ENCODE results near the gene NDUFAF2.
"Not testable (repeated sequence)": the region's sequence is repeated elsewhere in the genome, so short reads cannot be mapped to it uniquely, and the experiment has no call there.

NDUFAF2 gene

GRCh38 chr5:61082516-61083280 lies 137.7 kb downstream of the NDUFAF2 start:
- no peak overlapping the region for H3K4me3 ChIP-seq (ENCODE audit: low read depth, low read length)
- POLR2A ChIA-PET: no interaction called here
- TF ChIP-seq, protein P1, sequence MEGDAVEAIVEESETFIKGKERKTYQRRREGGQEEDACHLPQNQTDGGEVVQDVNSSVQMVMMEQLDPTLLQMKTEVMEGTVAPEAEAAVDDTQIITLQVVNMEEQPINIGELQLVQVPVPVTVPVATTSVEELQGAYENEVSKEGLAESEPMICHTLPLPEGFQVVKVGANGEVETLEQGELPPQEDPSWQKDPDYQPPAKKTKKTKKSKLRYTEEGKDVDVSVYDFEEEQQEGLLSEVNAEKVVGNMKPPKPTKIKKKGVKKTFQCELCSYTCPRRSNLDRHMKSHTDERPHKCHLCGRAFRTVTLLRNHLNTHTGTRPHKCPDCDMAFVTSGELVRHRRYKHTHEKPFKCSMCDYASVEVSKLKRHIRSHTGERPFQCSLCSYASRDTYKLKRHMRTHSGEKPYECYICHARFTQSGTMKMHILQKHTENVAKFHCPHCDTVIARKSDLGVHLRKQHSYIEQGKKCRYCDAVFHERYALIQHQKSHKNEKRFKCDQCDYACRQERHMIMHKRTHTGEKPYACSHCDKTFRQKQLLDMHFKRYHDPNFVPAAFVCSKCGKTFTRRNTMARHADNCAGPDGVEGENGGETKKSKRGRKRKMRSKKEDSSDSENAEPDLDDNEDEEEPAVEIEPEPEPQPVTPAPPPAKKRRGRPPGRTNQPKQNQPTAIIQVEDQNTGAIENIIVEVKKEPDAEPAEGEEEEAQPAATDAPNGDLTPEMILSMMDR (IDR thresholded peaks at IDR 0.05; ENCODE audit: insufficient read depth, low read length, missing control alignments): no peak
- CTCF ChIA-PET: no interaction called here
- no peak for DNase-seq (ENCODE audit: low read depth, low spot score)

DNA sequence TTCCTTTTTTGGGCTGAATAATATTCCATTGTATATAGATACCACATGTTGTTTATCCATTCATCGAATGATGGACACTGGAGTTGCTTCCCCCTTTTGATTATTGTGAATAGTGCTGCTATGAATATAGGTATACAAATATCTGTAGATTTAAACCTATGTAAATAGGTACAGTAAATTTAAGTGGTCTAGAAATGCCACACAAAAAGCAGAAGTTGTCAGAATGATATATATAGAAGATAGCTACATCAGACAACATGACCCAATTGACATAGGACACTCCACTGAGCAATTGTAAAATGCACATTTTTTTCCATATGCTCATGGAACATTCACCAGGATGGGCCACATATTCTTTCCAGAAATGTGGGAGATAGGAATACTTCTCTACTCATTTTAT lies 139.7 kb downstream of the NDUFAF2 start:
- DNase-seq (ENCODE audit: low read depth, low spot score): no peak
- H3K4me3 ChIP-seq (ENCODE audit: low read depth, low read length): no peak overlapping the region
- TF ChIP-seq, protein P1 (IDR thresholded peaks at IDR 0.05; ENCODE audit: insufficient read depth, low read length, missing control alignments): no peak
- ChIA-PET CTCF (no interaction called here), POLR2A (no interaction called here)

DNA sequence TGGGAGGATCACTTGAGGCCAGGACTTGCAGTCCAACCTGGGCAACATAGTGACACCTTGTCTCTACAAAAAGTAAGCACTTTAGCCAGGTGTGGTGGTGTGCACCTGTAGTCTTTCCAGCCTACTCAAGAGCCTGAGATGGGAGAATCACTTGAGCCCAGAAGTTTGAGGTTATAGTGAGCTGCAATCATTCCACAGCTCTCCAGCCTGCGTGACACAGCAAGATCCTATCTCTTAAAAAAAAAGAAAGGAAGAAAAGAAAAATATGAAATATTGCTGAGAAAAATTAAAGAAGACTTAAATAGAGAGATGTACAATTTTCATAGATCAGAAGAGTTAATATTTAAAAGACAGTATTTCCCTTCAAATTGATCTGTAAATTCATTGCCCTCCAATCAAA lies 140.9 kb downstream of the NDUFAF2 start:
- no peak for DNase-seq (ENCODE audit: low read depth, low spot score)
- POLR2A ChIA-PET: no interaction called here
- H3K4me3 ChIP-seq (ENCODE audit: low read depth, low read length): no peak overlapping the region
- TF ChIP-seq, protein P1 (IDR thresholded peaks at IDR 0.05; ENCODE audit: insufficient read depth, low read length, missing control alignments): no peak
- CTCF ChIA-PET: no interaction called here

DNA sequence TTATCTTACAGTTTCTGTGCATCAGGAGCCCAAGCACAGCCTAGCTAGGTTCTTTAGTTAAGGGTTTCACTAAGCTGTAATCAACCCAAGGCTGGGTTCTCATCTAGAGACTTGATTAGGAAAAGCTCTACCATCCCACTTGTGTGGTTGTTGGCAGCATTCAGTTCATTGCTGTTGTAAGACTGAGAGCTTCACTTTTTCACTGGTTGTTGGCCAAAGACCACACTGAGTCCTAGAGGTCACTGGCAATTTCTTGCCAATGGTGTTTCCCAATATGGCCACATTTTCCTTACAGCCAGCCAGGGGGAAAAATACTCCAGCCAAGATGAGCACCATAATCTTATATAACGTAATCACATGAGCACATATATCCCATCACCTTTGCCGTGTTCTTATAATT lies 142.9 kb downstream of the NDUFAF2 start:
- POLR2A ChIA-PET: no interaction called here
- TF ChIP-seq, protein P1 (IDR thresholded peaks at IDR 0.05; ENCODE audit: insufficient read depth, low read length, missing control alignments): no peak
- CTCF ChIA-PET: no interaction called here
- DNase-seq (ENCODE audit: low read depth, low spot score): no peak
- no peak overlapping the region for H3K4me3 ChIP-seq (ENCODE audit: low read depth, low read length)

GRCh38 chr5:61089351-61089750 lies 144.3 kb downstream of the NDUFAF2 start:
- H3K4me3 ChIP-seq (ENCODE audit: low read depth, low read length): no peak overlapping the region
- TF ChIP-seq, protein P1 (IDR thresholded peaks at IDR 0.05; ENCODE audit: insufficient read depth, low read length, missing control alignments): no peak
- CTCF ChIA-PET: interaction anchor here (0.8 kb wide), 2 partner anchors 28 to 33 kb away, joined by 3 to 4 read pairs; no protein-coding TSS in a partner anchor
- no peak for DNase-seq (ENCODE audit: low read depth, low spot score)
- POLR2A ChIA-PET: no interaction called here

- POLR2A ChIA-PET; DNase-seq (ENCODE audit: low read depth, low spot score); H3K4me3 ChIP-seq (ENCODE audit: low read depth, low read length): not testable (repeated sequence)
- CTCF ChIA-PET: interaction anchor here (1.5 kb wide), 1 partner anchor 41 kb away, joined by 3 read pairs; no protein-coding TSS in a partner anchor
These were observed 148.2 kb downstream of the NDUFAF2 start for GRCh38 chr5:61093046-61093771.

Data from AG04449 (cell line).